Neural crest cell (in vitro differentiated cells): ENCODE data around the gene RNF113A. TPM values are rescaled to one million over a fixed set of nuclear protein-coding genes. Genes with fewer than 3 reads are reported as not detected.
"Not testable (repeated sequence)": the region's sequence is repeated elsewhere in the genome, so short reads cannot be mapped to it uniquely, and the experiment has no call there.

Experiments
- DNase-seq: peaks from one replicate; pipeline ENCODE4 v3.0.0; 2021; ENCODE audit warnings: low read depth, mixed read lengths, low spot score
- H3K27ac Mint-ChIP-seq: one replicate; pipeline ENCODE4 v1.8.0; 2021; ENCODE audit warnings: mild to moderate bottlenecking, mixed read lengths; ENCODE audit not compliant: unreplicated experiment
- H3K27me3 Mint-ChIP-seq: 2 replicates; pipeline ENCODE4 v1.8.0; 2021; ENCODE audit warnings: low read depth, mild to moderate bottlenecking, mixed read lengths
- H3K36me3 Mint-ChIP-seq: 2 replicates; pipeline ENCODE4 v1.8.0; 2021; ENCODE audit warnings: low read depth, mild to moderate bottlenecking, mixed read lengths
- H3K4me1 Mint-ChIP-seq: 2 replicates; pipeline ENCODE4 v1.8.0; 2021; ENCODE audit warnings: mixed read lengths
- H3K4me3 Mint-ChIP-seq: one replicate; pipeline ENCODE4 v1.8.0; 2021; ENCODE audit warnings: mild to moderate bottlenecking, mixed read lengths
- H3K9me3 Mint-ChIP-seq: 2 replicates; pipeline ENCODE4 v1.8.0; 2021; ENCODE audit warnings: mixed read lengths
- CTCF ChIP-seq: fragments of 200-600 bp; sonication (generic); conservative IDR thresholded peaks from 2 replicates; pipeline ENCODE4 v1.5.0; 2021; ENCODE audit warnings: antibody characterized with exemption, mild to moderate bottlenecking
- total RNA-seq: library from RNA; stranded (reverse); gene quantifications from 2 replicates; pipeline ENCODE4 v1.2.1, GENCODE V29; 2021

RNF113A gene
- total RNA-seq, 1 donor from 2014 or later, result 11.9 TPM

- peak overlapping the region; percentile 99 for H3K4me3 Mint-ChIP-seq
- H3K4me1 Mint-ChIP-seq, result peaks cover 14% of the 10 kb centered on the region
- H3K27ac Mint-ChIP-seq, result no peak overlapping the region
- no peaks in the 10 kb centered on the region for H3K9me3 Mint-ChIP-seq
- DNase-seq, result no peak
- H3K36me3 Mint-ChIP-seq, result peaks cover 12% of the 10 kb centered on the region
- H3K27me3 Mint-ChIP-seq, result no peaks in the 10 kb centered on the region
- no peak for TF ChIP-seq CTCF
Measured at GRCh38 chrX:119853444-119853843, 18.1 kb downstream of the RNF113A start.

GRCh38 chrX:119852382-119853353 lies 18.9 kb downstream of the RNF113A start, which contains the start of gene UPF3B:
Gene UPF3B (minus strand): TSS chrX:119852963. CDS start chrX:119852928, 35 bp downstream.
- H3K4me1 Mint-ChIP-seq, result peaks cover 14% of the 10 kb centered on the region
- no peak for TF ChIP-seq CTCF
- H3K36me3 Mint-ChIP-seq, result peaks cover 14% of the 10 kb centered on the region
- DNase-seq, result peak; percentile 79
- no peaks in the 10 kb centered on the region for H3K9me3 Mint-ChIP-seq
- no peaks in the 10 kb centered on the region for H3K27me3 Mint-ChIP-seq
- H3K4me3 Mint-ChIP-seq, result peak within 1 kb of the TSS; percentile 99
- peak within 1 kb of the TSS; percentile 99 for H3K27ac Mint-ChIP-seq

- Mint-ChIP-seq H3K27me3 (no peaks in the 10 kb centered on the region), H3K4me3 (no peak overlapping the region), H3K27ac (no peak overlapping the region), H3K36me3 (peaks cover 25% of the 10 kb centered on the region), H3K9me3 (peaks cover 6% of the 10 kb centered on the region), H3K4me1 (no peaks in the 10 kb centered on the region)
- no peak for DNase-seq
- TF ChIP-seq CTCF, result no peak
Measured at GRCh38 chrX:119833905-119834304, 37.6 kb downstream of the RNF113A start.

GRCh38 chrX:119828446-119828845 lies 43.1 kb downstream of the RNF113A start:
- H3K36me3 Mint-ChIP-seq, result peaks cover 13% of the 10 kb centered on the region
- DNase-seq, result no peak
- H3K4me1 Mint-ChIP-seq, result peaks cover 6% of the 10 kb centered on the region
- TF ChIP-seq CTCF, result no peak
- H3K4me3 Mint-ChIP-seq, result no peak overlapping the region
- no peaks in the 10 kb centered on the region for H3K27me3 Mint-ChIP-seq
- no peak overlapping the region for H3K27ac Mint-ChIP-seq
- peaks cover 4% of the 10 kb centered on the region for H3K9me3 Mint-ChIP-seq

- Mint-ChIP-seq H3K4me1 (peaks cover 6% of the 10 kb centered on the region), H3K27ac (no peak overlapping the region), H3K36me3 (peaks cover 12% of the 10 kb centered on the region), H3K27me3 (no peaks in the 10 kb centered on the region), H3K9me3 (peaks cover 4% of the 10 kb centered on the region), H3K4me3 (no peak overlapping the region)
- no peak for DNase-seq
- TF ChIP-seq CTCF, result no peak
Measured at GRCh38 chrX:119826399-119826959, 45.1 kb downstream of the RNF113A start.

- H3K27ac Mint-ChIP-seq, H3K36me3 Mint-ChIP-seq, H3K4me1 Mint-ChIP-seq, H3K9me3 Mint-ChIP-seq, H3K4me3 Mint-ChIP-seq, H3K27me3 Mint-ChIP-seq, DNase-seq: not testable (repeated sequence)
Measured at GRCh38 chrX:119824221-119824620, 47.3 kb downstream of the RNF113A start.

GRCh38 chrX:119821703-119822102 lies 49.8 kb downstream of the RNF113A start:
- not testable (repeated sequence) for H3K27me3 Mint-ChIP-seq, H3K4me3 Mint-ChIP-seq, H3K36me3 Mint-ChIP-seq, H3K27ac Mint-ChIP-seq, H3K4me1 Mint-ChIP-seq, DNase-seq, H3K9me3 Mint-ChIP-seq
